Trophoblast cell (in vitro differentiated cells and primary cell): ENCODE data around the gene UGT2B10.

Experiments used
- DNase-seq, 2 donors: peaks; one replicate each; pipeline ENCODE4 v3.0.0-alpha.2; 2016
- H2AFZ ChIP-seq: 2 replicates; pipeline ENCODE4 v1.6.1; 2013; ENCODE audit warnings: low read length, moderate library complexity, mild to moderate bottlenecking; ENCODE audit not compliant: insufficient read depth, poor library complexity
- H2AK5ac ChIP-seq: 2 replicates; pipeline ENCODE4 v1.6.1; 2013; ENCODE audit warnings: mild to moderate bottlenecking, low read length
- H2BK120ac ChIP-seq: 2 replicates; pipeline ENCODE4 v1.6.1; 2013; ENCODE audit warnings: low read length, mild to moderate bottlenecking, moderate library complexity; ENCODE audit not compliant: insufficient read depth, poor library complexity
- H2BK12ac ChIP-seq: 2 replicates; pipeline ENCODE4 v1.6.1; 2013; ENCODE audit warnings: mild to moderate bottlenecking, low read length, moderate library complexity
- H2BK5ac ChIP-seq: 2 replicates; pipeline ENCODE4 v1.6.1; 2013; ENCODE audit warnings: low read length, low read depth, moderate library complexity, mild to moderate bottlenecking; ENCODE audit not compliant: poor library complexity
- H3K14ac ChIP-seq: 2 replicates; pipeline ENCODE4 v1.6.1; 2013; ENCODE audit warnings: mild to moderate bottlenecking, low read length
- H3K18ac ChIP-seq: 2 replicates; pipeline ENCODE4 v1.6.1; 2013; ENCODE audit warnings: mild to moderate bottlenecking, low read length
- H3K23ac ChIP-seq: 2 replicates; pipeline ENCODE4 v1.6.1; 2013; ENCODE audit warnings: low read length
- H3K27ac ChIP-seq: 2 replicates; pipeline ENCODE4 v1.5.1; 2013; ENCODE audit warnings: low read depth, mild to moderate bottlenecking, inconsistent platforms, low read length, moderate library complexity
- H3K27me3 ChIP-seq: 2 replicates; pipeline ENCODE4 v1.6.1; 2013; ENCODE audit warnings: inconsistent platforms, mild to moderate bottlenecking, low read length, moderate library complexity; ENCODE audit not compliant: insufficient read depth
- H3K36me3 ChIP-seq, 2 experiments: 1 replicate in 1 of 2; 2 replicates in 1 of 2; pipeline ENCODE4 v1.6.1; 2013; ENCODE audit warnings: low read length in 2 of 2, mild to moderate bottlenecking in 2 of 2, moderate library complexity in 1 of 2; ENCODE audit not compliant: insufficient read depth in 2 of 2, control insufficient read depth in 1 of 2
- H3K4ac ChIP-seq: 2 replicates; pipeline ENCODE4 v1.6.1; 2013; ENCODE audit warnings: low read depth, mild to moderate bottlenecking, low read length, moderate library complexity
- H3K4me1 ChIP-seq, 2 experiments: 1 replicate in 1 of 2; 2 replicates in 1 of 2; pipeline ENCODE4 v1.6.1; 2013; ENCODE audit warnings: low read length in 2 of 2, mild to moderate bottlenecking in 2 of 2, moderate library complexity in 1 of 2; ENCODE audit not compliant: insufficient read depth in 2 of 2, control insufficient read depth in 1 of 2
- H3K4me2 ChIP-seq: 2 replicates; pipeline ENCODE4 v1.6.1; 2013; ENCODE audit warnings: inconsistent platforms, mild to moderate bottlenecking, low read length, moderate library complexity
- H3K4me3 ChIP-seq: 2 replicates; pipeline ENCODE4 v1.5.1; 2013; ENCODE audit warnings: mild to moderate bottlenecking, low read depth, low read length, inconsistent platforms
- H3K79me1 ChIP-seq: one replicate; pipeline ENCODE4 v1.6.1; 2013; ENCODE audit warnings: low read length
- H3K79me2 ChIP-seq: 2 replicates; pipeline ENCODE4 v1.6.1; 2013; ENCODE audit warnings: low read length, mild to moderate bottlenecking; ENCODE audit not compliant: control insufficient read depth, insufficient read depth, poor library complexity
- H3K9ac ChIP-seq: 2 replicates; pipeline ENCODE4 v1.6.1; 2013; ENCODE audit warnings: mild to moderate bottlenecking, low read length
- H3K9me3 ChIP-seq: 2 replicates; pipeline ENCODE4 v1.6.1; 2013; ENCODE audit warnings: low read depth, mild to moderate bottlenecking, control low read depth, inconsistent platforms, low read length; ENCODE audit not compliant: insufficient read depth
- H4K12ac ChIP-seq: 2 replicates; pipeline ENCODE4 v1.6.1; 2013; ENCODE audit warnings: low read depth, mild to moderate bottlenecking, low read length, moderate library complexity
- H4K8ac ChIP-seq: 2 replicates; pipeline ENCODE4 v1.6.1; 2013; ENCODE audit warnings: low read depth, mild to moderate bottlenecking, low read length, moderate library complexity
- H4K91ac ChIP-seq: one replicate; pipeline ENCODE4 v1.6.1; 2013; ENCODE audit warnings: low read depth, mild to moderate bottlenecking, low read length, moderate library complexity
- WGBS: extraction: QIAGEN DNeasy Blood & Tissue Kit; methylation state at CpG from one replicate; pipeline ENCODE4 v1.1.7; 2013; ENCODE audit warnings: missing lambda C conversion rate; ENCODE audit not compliant: insufficient read length, insufficient coverage; ENCODE audit errors: extremely low coverage; 5-methylcytosine and 5-hydroxymethylcytosine counted together

The UGT2B10 gene

DNA sequence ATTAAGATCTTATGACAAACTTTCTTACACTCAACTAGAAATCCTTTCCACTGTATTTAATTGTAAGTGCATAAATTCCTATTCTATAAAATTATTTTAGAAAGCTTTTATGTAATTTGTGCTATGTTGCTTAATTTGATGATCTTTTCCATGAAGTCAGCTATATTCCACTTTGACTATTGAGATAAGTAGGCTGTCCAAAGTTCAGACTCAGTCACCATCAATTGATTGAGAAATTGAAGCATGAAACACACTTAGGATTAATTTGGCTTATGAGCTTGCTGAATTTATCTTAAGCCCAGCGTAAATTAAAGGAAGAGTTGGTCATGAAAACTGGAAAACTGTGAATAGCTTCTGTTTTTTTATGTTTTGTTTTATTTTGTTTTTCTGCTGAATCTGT lies 18.7 kb upstream of the UGT2B10 start:
- Histone ChIP-seq H3K4me1 (no peaks in the 10 kb centered on the region), H3K23ac (no peak overlapping the region), H3K18ac (no peak overlapping the region), H4K12ac (no peak overlapping the region), H3K79me1 (no peaks in the 10 kb centered on the region), H3K79me2 (no peaks in the 10 kb centered on the region), H3K9me3 (no peaks in the 10 kb centered on the region), H2AFZ (no peak overlapping the region), H2BK5ac (no peak overlapping the region), H4K8ac (no peak overlapping the region), H3K4ac (no peak overlapping the region), H3K14ac (no peak overlapping the region), H2BK12ac (no peak overlapping the region), H3K27ac (no peak overlapping the region), H2AK5ac (no peak overlapping the region), H3K4me2 (no peak overlapping the region), H2BK120ac (no peak overlapping the region), H4K91ac (no peak overlapping the region), H3K4me3 (no peak overlapping the region), H3K27me3 (no peaks in the 10 kb centered on the region), H3K36me3 (no peaks in the 10 kb centered on the region), H3K9ac (no peak overlapping the region)
- no CpG with 5 or more reads among the region's 1 CpG for WGBS
- no peak for DNase-seq

- H3K79me1 ChIP-seq = no peaks in the 10 kb centered on the region
- no peaks in the 10 kb centered on the region for H3K4me1 ChIP-seq
- H3K36me3 ChIP-seq = no peaks in the 10 kb centered on the region
- H2AFZ ChIP-seq = no peak overlapping the region
- H4K91ac ChIP-seq = no peak overlapping the region
- no peak overlapping the region for H2BK12ac ChIP-seq
- no peak overlapping the region for H3K9ac ChIP-seq
- no peak for DNase-seq
- no peak overlapping the region for H2AK5ac ChIP-seq
- H3K4ac ChIP-seq = no peak overlapping the region
- no CpG with 5 or more reads among the region's 3 CpGs for WGBS
- no peak overlapping the region for H4K8ac ChIP-seq
- H3K9me3 ChIP-seq = no peaks in the 10 kb centered on the region
- no peak overlapping the region for H3K14ac ChIP-seq
- no peak overlapping the region for H3K18ac ChIP-seq
- H2BK5ac ChIP-seq = no peak overlapping the region
- H3K4me2 ChIP-seq = no peak overlapping the region
- no peak overlapping the region for H3K27ac ChIP-seq
- H3K79me2 ChIP-seq = no peaks in the 10 kb centered on the region
- no peak overlapping the region for H2BK120ac ChIP-seq
- no peak overlapping the region for H4K12ac ChIP-seq
- H3K23ac ChIP-seq = no peak overlapping the region
- no peak overlapping the region for H3K4me3 ChIP-seq
- H3K27me3 ChIP-seq = no peaks in the 10 kb centered on the region
These were observed 18.2 kb upstream of the UGT2B10 start for GRCh38 chr4:68797618-68798017.

DNA sequence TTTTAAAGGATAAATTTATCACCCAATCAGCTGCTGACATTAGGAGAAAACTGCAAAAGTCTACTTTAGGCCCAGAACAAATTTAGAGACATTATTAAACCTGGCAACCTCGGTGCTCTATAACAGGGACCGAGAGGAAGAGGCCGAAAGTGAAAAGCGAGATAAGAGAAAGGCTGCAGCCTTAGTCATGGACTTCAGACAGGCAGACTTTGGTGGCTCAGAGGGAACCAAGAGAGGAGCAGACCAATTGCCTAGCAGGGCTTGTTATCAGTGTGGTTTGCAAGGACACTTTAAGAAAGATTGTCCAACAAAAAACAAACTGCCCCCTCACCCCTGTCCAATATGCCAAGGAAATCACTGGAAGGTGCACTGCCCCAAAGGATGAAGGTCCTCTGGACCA lies 12.8 kb upstream of the UGT2B10 start:
- no peak overlapping the region for H3K4ac ChIP-seq
- no peaks in the 10 kb centered on the region for H3K36me3 ChIP-seq
- H3K14ac ChIP-seq = no peak overlapping the region
- H3K4me1 ChIP-seq = no peaks in the 10 kb centered on the region
- no peak overlapping the region for H3K4me3 ChIP-seq
- no peak overlapping the region for H3K23ac ChIP-seq
- H3K4me2 ChIP-seq = no peak overlapping the region
- no peak overlapping the region for H2BK5ac ChIP-seq
- no peak overlapping the region for H3K27ac ChIP-seq
- H2AFZ ChIP-seq = no peak overlapping the region
- H3K18ac ChIP-seq = no peak overlapping the region
- H4K91ac ChIP-seq = no peak overlapping the region
- DNase-seq = no peak
- no CpG with 5 or more reads among the region's 4 CpGs for WGBS
- no peak overlapping the region for H3K9ac ChIP-seq
- H2AK5ac ChIP-seq = no peak overlapping the region
- peaks cover 6% of the 10 kb centered on the region for H3K9me3 ChIP-seq
- H3K79me2 ChIP-seq = no peaks in the 10 kb centered on the region
- no peaks in the 10 kb centered on the region for H3K27me3 ChIP-seq
- no peak overlapping the region for H4K8ac ChIP-seq
- no peak overlapping the region for H2BK120ac ChIP-seq
- no peaks in the 10 kb centered on the region for H3K79me1 ChIP-seq
- H4K12ac ChIP-seq = no peak overlapping the region
- H2BK12ac ChIP-seq = no peak overlapping the region

GRCh38 chr4:68808060-68808459 lies 7.7 kb upstream of the UGT2B10 start:
- no peak overlapping the region for H2BK12ac ChIP-seq
- no peak overlapping the region for H3K27ac ChIP-seq
- H2AK5ac ChIP-seq = no peak overlapping the region
- H3K4me1 ChIP-seq = no peaks in the 10 kb centered on the region
- H3K9ac ChIP-seq = no peak overlapping the region
- no peak overlapping the region for H3K4ac ChIP-seq
- no peak overlapping the region for H3K14ac ChIP-seq
- no peaks in the 10 kb centered on the region for H3K27me3 ChIP-seq
- no peak overlapping the region for H3K4me2 ChIP-seq
- no peak for DNase-seq
- H3K79me2 ChIP-seq = no peaks in the 10 kb centered on the region
- H2BK5ac ChIP-seq = no peak overlapping the region
- peaks cover 7% of the 10 kb centered on the region for H3K9me3 ChIP-seq
- no peaks in the 10 kb centered on the region for H3K36me3 ChIP-seq
- no peaks in the 10 kb centered on the region for H3K79me1 ChIP-seq
- H3K23ac ChIP-seq = no peak overlapping the region
- WGBS = no CpG with 5 or more reads among the region's 2 CpGs
- no peak overlapping the region for H4K12ac ChIP-seq
- H2BK120ac ChIP-seq = no peak overlapping the region
- no peak overlapping the region for H2AFZ ChIP-seq
- no peak overlapping the region for H3K18ac ChIP-seq
- H4K8ac ChIP-seq = no peak overlapping the region
- H4K91ac ChIP-seq = no peak overlapping the region
- no peak overlapping the region for H3K4me3 ChIP-seq
